ENCODE results near the gene ARNT2. TPM values are rescaled to one million over a fixed set of nuclear protein-coding genes. Genes with fewer than 3 reads are reported as not detected.
A peak's percentile ranks its signal among the peaks of the same experiment; 100 is the strongest.

Gene ARNT2
- total and polyA plus RNA-seq, 2 of the 13 experiments (the other 11 are each of a cell fraction or from before 2014, with no cell fraction given): 0.69 to 1.7 TPM

- no peak for TF ChIP-seq PRMT3 (CRISPR knock-in tag; IDR thresholded peaks at IDR 0.05; ENCODE audit: borderline replicate concordance, low read depth)
- no peaks in the 10 kb centered on the region; a peak in 1 of 5 replicates for H3K27me3 ChIP-seq (ENCODE audit: control insufficient read depth in 1 of 2, insufficient read depth in 2 of 2, low read length in 2 of 2)
- H4K20me1 ChIP-seq (ENCODE audit: insufficient read depth, low read length): no peaks in the 10 kb centered on the region
- no peak overlapping the region for H3K9ac ChIP-seq (ENCODE audit: insufficient read depth, low read depth, low read length)
- FAIRE-seq (no peak), ATAC-seq (no peak), DNase-seq (ENCODE audit: low spot score) (no peak)
- H3K9me3 ChIP-seq (ENCODE audit: low read length): no peaks in the 10 kb centered on the region
- H3K36me3 ChIP-seq (replicated peaks in 1 of 2; ENCODE audit: control insufficient read depth in 1 of 2, insufficient read depth in 2 of 2, low read length in 2 of 2): no peaks in the 10 kb centered on the region
- H3K4me1 ChIP-seq (ENCODE audit: insufficient read depth, low read length): peaks cover 20% of the 10 kb centered on the region
- H2AFZ ChIP-seq (ENCODE audit: low read length): no peak overlapping the region
- H3K4me3 ChIP-seq (replicated peaks in 1 of 3; ENCODE audit: insufficient read depth in 1 of 3, low read depth in 2 of 3, low read length in 3 of 3): no peak overlapping the region
- intact Hi-C loops (cut with micrococcal nuclease; ENCODE audit: unreplicated experiment): no loop called here
- H3K79me2 ChIP-seq (ENCODE audit: insufficient read depth, low read length): no peaks in the 10 kb centered on the region
- ChIA-PET CTCF (ENCODE audit: low intra/inter-chr PET ratio, low total read pairs) (no interaction called here), POLR2A (no interaction called here)
- 62% methylated on average over 2 of the region's 2 CpGs for WGBS (ENCODE audit: low lambda C conversion rate)
- H3K4me2 ChIP-seq (ENCODE audit: low read depth, low read length): no peak overlapping the region
- H3K27ac ChIP-seq (ENCODE audit: extremely low read length, insufficient read depth, low read length): no peak overlapping the region
- no TSS peak for BruUV-seq (replicated peaks)
- in situ Hi-C loops (cut with HindIII; ENCODE audit: extremely low pct_ligation_motif_present, low pct_unique_long_range_greater_than_20kb): loop anchor here (25.0 kb wide), 1 partner anchor 496 kb away; no protein-coding TSS in a partner anchor
Measured at GRCh38 chr15:80466543-80466942, 62.4 kb downstream of the ARNT2 start.

- ATAC-seq: no peak
- POLR2A ChIA-PET: no interaction called here
- intact Hi-C loops (cut with micrococcal nuclease; ENCODE audit: unreplicated experiment): no loop called here
- WGBS (ENCODE audit: low lambda C conversion rate): 66% methylated on average over 8 of the region's 16 CpGs
- H3K27ac ChIP-seq (ENCODE audit: extremely low read length, insufficient read depth, low read length): no peak overlapping the region
- H3K9ac ChIP-seq (ENCODE audit: insufficient read depth, low read depth, low read length): no peak overlapping the region
- H3K4me3 ChIP-seq (replicated peaks in 1 of 3; ENCODE audit: insufficient read depth in 1 of 3, low read depth in 2 of 3, low read length in 3 of 3): no peak overlapping the region
- no peaks in the 10 kb centered on the region for H3K79me2 ChIP-seq (ENCODE audit: insufficient read depth, low read length)
- in situ Hi-C loops (cut with HindIII; ENCODE audit: extremely low pct_ligation_motif_present, low pct_unique_long_range_greater_than_20kb): loop anchor here (25.0 kb wide), 1 partner anchor 495 kb away; no protein-coding TSS in a partner anchor
- no peaks in the 10 kb centered on the region for H3K36me3 ChIP-seq (replicated peaks in 1 of 2; ENCODE audit: control insufficient read depth in 1 of 2, insufficient read depth in 2 of 2, low read length in 2 of 2)
- no peaks in the 10 kb centered on the region for H3K9me3 ChIP-seq (ENCODE audit: low read length)
- no peaks in the 10 kb centered on the region for H4K20me1 ChIP-seq (ENCODE audit: insufficient read depth, low read length)
- no peak for DNase-seq (ENCODE audit: low spot score)
- no peak overlapping the region for H3K4me2 ChIP-seq (ENCODE audit: low read depth, low read length)
- BruUV-seq (replicated peaks): no TSS peak
- peaks cover 20% of the 10 kb centered on the region for H3K4me1 ChIP-seq (ENCODE audit: insufficient read depth, low read length)
- peak; percentile 63 for TF ChIP-seq MNT (IDR thresholded peaks at IDR 0.05)
- TF ChIP-seq MLX (CRISPR knock-in tag; IDR thresholded peaks at IDR 0.05): no peak
- CTCF ChIA-PET (ENCODE audit: low intra/inter-chr PET ratio, low total read pairs): no interaction called here
- FAIRE-seq: no peak
- no peak overlapping the region for H2AFZ ChIP-seq (ENCODE audit: low read length)
- H3K27me3 ChIP-seq (ENCODE audit: control insufficient read depth in 1 of 2, insufficient read depth in 2 of 2, low read length in 2 of 2): no peaks in the 10 kb centered on the region; a peak in 1 of 5 replicates
Measured at GRCh38 chr15:80467311-80467714, 63.1 kb downstream of the ARNT2 start.

Measured in HepG2 (cell line).